Prostate gland (tissue), 2 donors: ENCODE measurements around the gene CRIP1. TPM values are rescaled to one million over a fixed set of nuclear protein-coding genes. Genes with fewer than 3 reads are reported as not detected.

Experiments used
- DNase-seq: peaks from one replicate; pipeline ENCODE4 v3.0.0-alpha.2; 2019; ENCODE audit warnings: low spot score
- H3K27ac ChIP-seq, 2 donors: fragments of 200-600 bp; sonication (generic); 2 replicates each; pipeline ENCODE4 v1.5.1; 2017 to 2019
- H3K27me3 ChIP-seq: fragments of 200-600 bp; sonication (generic); replicated peaks from 2 replicates; pipeline ENCODE4 v1.5.1; 2019; ENCODE audit not compliant: insufficient read depth
- H3K36me3 ChIP-seq, 2 donors: fragments of 200-600 bp; sonication (generic); 1 replicate in 1 of 2; 2 replicates in 1 of 2; pipeline versions ENCODE4 v1.5.1 to v1.8.1; 2017 to 2019
- H3K4me1 ChIP-seq: fragments of 200-600 bp; sonication (generic); replicated peaks from 2 replicates; pipeline ENCODE4 v1.5.1; 2019
- H3K4me3 ChIP-seq, 2 donors: fragments of 200-600 bp; sonication (generic); 2 replicates each; pipeline ENCODE4 v1.5.1; 2017 to 2019
- H3K9me3 ChIP-seq: fragments of 200-600 bp; sonication (generic); 2 replicates; pipeline ENCODE4 v1.5.1; 2017
- CTCF ChIP-seq, 4 experiments: fragments of 200-600 bp in 2 of 4; fragments of 450-650 bp in 2 of 4; sonication (generic) in 2 of 4; IDR thresholded peaks; 1 replicate in 3 of 4; 2 replicates in 1 of 4; pipeline ENCODE4 v1.5.1; 2016 to 2019; ENCODE audit warnings: antibody characterized with exemption in 4 of 4, mild to moderate bottlenecking in 2 of 4, moderate library complexity in 2 of 4
- POLR2A ChIP-seq: fragments of 450-650 bp; IDR thresholded peaks from one replicate; pipeline ENCODE4 v1.6.1; 2016; ENCODE audit warnings: antibody characterized with exemption, mild to moderate bottlenecking
- POLR2AphosphoS5 ChIP-seq: sonication (generic); formaldehyde crosslinking; IDR thresholded peaks from one replicate; pipeline ENCODE4 v1.6.1; 2017; ENCODE audit warnings: antibody characterized with exemption
- WGBS: methylation state at CpG from one replicate; pipeline ENCODE4 v1.1.5; 2018; 5-methylcytosine and 5-hydroxymethylcytosine counted together
- intact Hi-C: fragments of 100-400 bp; cut with DNase I; formaldehyde crosslinking; loops from one replicate; pipeline ENCODE4 v1.14.2; 2022
- total RNA-seq, 2 donors: library from RNA; depleted of rRNA; stranded (reverse); fragments of >200 nt; gene quantifications; one replicate each; pipeline ENCODE4 v1.1.0, GENCODE V29; 2016

Gene CRIP1
- total RNA-seq, 2 donors from 2014 or later, result 4.2 to 22.0 TPM

- Histone ChIP-seq H3K9me3 (no peaks in the 10 kb centered on the region), H3K36me3 (no peaks in the 10 kb centered on the region), H3K4me1 (no peaks in the 10 kb centered on the region), H3K27me3 (no peaks in the 10 kb centered on the region), H3K4me3 (no peak overlapping the region), H3K27ac (no peak overlapping the region)
- no peak for DNase-seq
- intact Hi-C loops, result no loop called here
- WGBS, result 84% methylated on average over 24 of the region's 33 CpGs
- TF ChIP-seq POLR2AphosphoS5, result no peak
Measured at GRCh38 chr14:105439710-105440553, 46.8 kb upstream of the CRIP1 start.

- TF ChIP-seq POLR2AphosphoS5, result no peak
- no peak for TF ChIP-seq CTCF (IDR thresholded peaks at IDR 0.05)
- TF ChIP-seq POLR2A, result no peak
- no peaks in the 10 kb centered on the region for H3K36me3 ChIP-seq
- 95% methylated on average over 15 of the region's 15 CpGs for WGBS
- H3K4me3 ChIP-seq, result no peak overlapping the region
- intact Hi-C loops, result no loop called here
- H3K4me1 ChIP-seq, result no peaks in the 10 kb centered on the region
- no peak for DNase-seq
- H3K9me3 ChIP-seq, result no peaks in the 10 kb centered on the region
- no peaks in the 10 kb centered on the region for H3K27me3 ChIP-seq
- H3K27ac ChIP-seq, result no peak overlapping the region
Measured at GRCh38 chr14:105440554-105440900, 46.2 kb upstream of the CRIP1 start.

GRCh38 chr14:105440992-105441391 is 45.7 kb upstream of the CRIP1 start:
- no peak for DNase-seq
- H3K36me3 ChIP-seq, result no peaks in the 10 kb centered on the region
- H3K27ac ChIP-seq, result no peak overlapping the region
- no peaks in the 10 kb centered on the region for H3K9me3 ChIP-seq
- no peak for TF ChIP-seq POLR2AphosphoS5
- intact Hi-C loops, result no loop called here
- H3K27me3 ChIP-seq, result no peaks in the 10 kb centered on the region
- no peak overlapping the region for H3K4me3 ChIP-seq
- 90% methylated on average over 9 of the region's 9 CpGs for WGBS
- H3K4me1 ChIP-seq, result no peaks in the 10 kb centered on the region

GRCh38 chr14:105442125-105442524 is 44.6 kb upstream of the CRIP1 start:
- H3K4me3 ChIP-seq, result no peak overlapping the region
- WGBS, result 74% methylated on average over 17 of the region's 17 CpGs
- no peak overlapping the region for H3K27ac ChIP-seq
- DNase-seq, result no peak
- no peaks in the 10 kb centered on the region for H3K27me3 ChIP-seq
- intact Hi-C loops, result no loop called here
- H3K9me3 ChIP-seq, result no peaks in the 10 kb centered on the region
- no peak for TF ChIP-seq CTCF (IDR thresholded peaks at IDR 0.05)
- TF ChIP-seq POLR2AphosphoS5, result no peak
- TF ChIP-seq POLR2A, result no peak
- no peaks in the 10 kb centered on the region for H3K36me3 ChIP-seq
- no peaks in the 10 kb centered on the region for H3K4me1 ChIP-seq

- WGBS, result 84% methylated on average over 12 of the region's 12 CpGs
Measured at GRCh38 chr14:105442834-105443233, 43.9 kb upstream of the CRIP1 start.

More at GRCh38 chr14:105442834-105443233, 43.9 kb upstream of the CRIP1 start:
- intact Hi-C loops, result no loop called here
- Histone ChIP-seq H3K36me3 (no peaks in the 10 kb centered on the region), H3K4me1 (no peaks in the 10 kb centered on the region), H3K9me3 (no peaks in the 10 kb centered on the region), H3K4me3 (no peak overlapping the region), H3K27ac (no peak overlapping the region), H3K27me3 (no peaks in the 10 kb centered on the region)
- TF ChIP-seq POLR2AphosphoS5, result no peak
- TF ChIP-seq POLR2A, result no peak
- no peak for TF ChIP-seq CTCF (IDR thresholded peaks at IDR 0.05)
- DNase-seq, result no peak
